ENCODE results near the gene CELF4.

The CELF4 gene

GRCh38 chr18:37307181-37307580, 258.4 kb downstream of the CELF4 start:
- no peak for DNase-seq

- no peak for DNase-seq
These were observed 259.2 kb downstream of the CELF4 start for GRCh38 chr18:37306432-37306831.

- DNase-seq: no peak
These were observed 260.5 kb downstream of the CELF4 start for GRCh38 chr18:37305066-37305465.

DNA sequence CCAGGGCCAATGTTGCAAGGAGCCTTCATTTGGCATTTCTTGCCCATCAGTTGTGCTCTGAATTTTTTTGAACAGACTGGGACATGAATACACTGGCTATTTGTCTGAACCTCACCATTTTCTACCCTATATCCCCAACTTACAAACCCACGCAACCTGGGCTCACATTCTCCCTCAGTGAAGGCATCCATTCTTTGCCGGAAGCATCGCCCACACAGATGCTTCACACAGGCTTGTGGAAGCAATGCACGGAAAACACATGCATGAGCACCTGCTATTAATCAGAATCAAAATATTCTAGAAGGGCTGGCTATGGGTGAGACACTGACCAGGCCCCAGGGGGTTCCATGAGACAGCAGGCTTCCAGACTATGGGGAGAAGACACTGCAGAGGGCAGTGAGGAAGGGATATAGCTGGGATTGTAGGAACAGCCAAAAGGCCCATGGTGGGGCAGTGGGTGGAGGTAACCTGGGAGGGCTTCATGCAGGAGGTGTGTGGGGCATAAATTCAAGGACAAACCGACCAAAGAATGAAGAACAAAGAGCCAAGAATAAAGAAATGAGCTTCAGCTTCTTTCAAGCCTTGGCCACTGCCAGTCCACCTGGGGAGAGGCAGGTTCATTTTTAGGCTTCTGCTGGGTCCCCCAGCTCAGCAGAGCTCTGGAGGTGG, 261.5 kb downstream of the CELF4 start:
- DNase-seq: no peak

DNA sequence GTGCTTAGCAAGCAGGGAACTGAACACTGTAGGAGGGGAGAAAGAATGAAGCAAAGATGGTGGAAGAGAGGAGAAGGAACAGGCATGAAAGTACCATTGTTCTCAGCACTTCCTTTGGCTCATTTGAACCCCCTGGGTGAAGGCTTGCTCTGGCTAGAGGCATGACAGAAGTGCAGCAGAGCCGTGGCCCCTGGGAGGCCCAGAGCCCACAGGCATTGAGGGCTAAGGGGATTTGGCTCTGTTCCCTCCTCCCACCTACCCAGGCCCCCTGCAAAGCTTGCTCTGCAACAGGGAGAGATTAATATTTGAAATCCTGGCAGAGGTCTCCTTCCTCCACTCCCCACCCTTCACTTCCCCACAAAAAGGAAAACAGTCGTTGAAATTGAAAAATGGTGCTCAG, 262.6 kb downstream of the CELF4 start:
- no peak for DNase-seq

GRCh38 chr18:37302519-37302918, 263.1 kb downstream of the CELF4 start:
- DNase-seq: no peak

DNA sequence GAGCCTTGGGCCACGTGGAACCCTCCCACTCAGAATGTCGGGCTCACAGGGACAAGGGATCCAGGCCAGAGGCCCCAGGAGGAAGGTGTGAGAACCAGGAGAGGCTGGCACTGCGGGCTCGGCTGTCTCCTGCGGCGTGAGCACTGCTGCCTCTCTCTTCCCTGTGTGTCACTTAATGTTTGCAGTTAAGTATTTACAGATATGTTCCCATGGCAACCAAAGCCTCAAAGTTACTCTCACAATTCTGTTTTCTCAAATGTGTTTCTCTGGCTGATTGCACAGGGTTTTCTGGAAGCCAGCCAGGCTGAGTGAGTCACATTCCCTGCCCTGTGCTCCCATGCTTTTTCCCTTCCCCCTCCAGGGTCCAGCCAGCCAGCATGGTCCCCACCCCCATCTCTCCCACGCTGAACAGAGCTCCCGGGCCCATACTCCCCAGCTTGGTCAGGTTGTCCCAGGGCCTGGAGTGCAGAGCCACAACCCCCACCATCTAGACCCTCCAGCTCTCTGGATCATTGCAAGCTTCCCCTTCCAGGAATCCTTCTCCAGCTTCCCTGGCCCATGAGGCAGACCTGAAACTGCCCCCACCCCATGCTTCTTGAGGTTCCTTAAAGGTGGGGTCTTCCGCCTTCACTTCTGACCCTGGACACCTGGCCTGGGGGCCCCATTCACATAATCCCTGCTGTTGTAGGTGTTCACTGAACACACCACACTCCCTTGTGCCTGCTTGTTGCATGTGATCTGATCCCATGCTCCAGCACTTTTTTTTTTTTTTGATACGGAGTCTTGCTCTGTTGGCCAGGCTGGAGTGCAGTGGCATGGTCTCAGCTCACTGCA, 265.9 kb downstream of the CELF4 start:
- DNase-seq: peak in 1 of 2 experiments; percentile 13

- no peak for DNase-seq
These were observed 266.8 kb downstream of the CELF4 start for GRCh38 chr18:37298816-37299215.

DNA sequence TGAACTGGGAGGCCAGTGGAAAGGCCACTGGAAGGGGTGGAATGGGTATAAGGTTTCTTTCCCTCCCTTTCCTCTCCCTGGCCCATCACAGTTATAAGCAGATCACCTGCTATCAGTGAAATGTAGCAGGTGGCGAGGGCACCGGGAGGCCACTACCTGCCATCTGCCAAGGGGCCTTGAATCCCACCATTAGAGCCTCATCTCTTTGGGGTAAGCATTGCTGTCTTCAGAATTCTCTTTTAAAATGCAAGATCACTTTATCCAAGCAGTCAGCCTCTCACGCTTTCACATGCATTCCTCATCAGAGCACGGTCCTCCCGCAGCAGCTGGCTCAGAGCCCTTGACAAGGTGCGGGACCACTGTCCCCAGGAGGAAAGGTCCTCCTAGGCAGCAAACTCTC, 268.5 kb downstream of the CELF4 start:
- peak in 1 of 2 experiments; percentile 16 for DNase-seq

DNA sequence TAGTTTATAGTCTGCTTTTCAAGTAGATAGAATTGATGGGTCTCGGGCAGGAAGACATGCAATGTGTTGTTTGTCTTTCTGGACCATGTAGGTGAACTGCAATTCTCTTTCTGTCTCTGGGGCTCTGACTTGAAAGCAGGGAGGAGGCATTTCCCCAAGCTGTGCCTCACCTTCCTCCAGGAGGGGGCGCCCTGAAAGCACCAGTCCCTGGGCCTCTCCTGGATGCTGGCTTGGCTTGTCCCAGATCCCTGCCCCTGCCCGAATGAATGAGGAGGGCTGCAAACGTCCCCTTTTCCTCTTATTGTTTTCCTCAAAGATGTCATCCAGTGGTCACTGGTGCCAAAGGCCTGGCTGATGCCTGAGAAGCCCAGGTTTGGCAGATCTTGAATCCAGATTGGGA, 270.6 kb downstream of the CELF4 start:
- no peak for DNase-seq

GRCh38 chr18:37293359-37293758, 272.2 kb downstream of the CELF4 start:
- no peak for DNase-seq

- no peak for DNase-seq
These were observed 276.2 kb downstream of the CELF4 start for GRCh38 chr18:37289423-37289822.

DNA sequence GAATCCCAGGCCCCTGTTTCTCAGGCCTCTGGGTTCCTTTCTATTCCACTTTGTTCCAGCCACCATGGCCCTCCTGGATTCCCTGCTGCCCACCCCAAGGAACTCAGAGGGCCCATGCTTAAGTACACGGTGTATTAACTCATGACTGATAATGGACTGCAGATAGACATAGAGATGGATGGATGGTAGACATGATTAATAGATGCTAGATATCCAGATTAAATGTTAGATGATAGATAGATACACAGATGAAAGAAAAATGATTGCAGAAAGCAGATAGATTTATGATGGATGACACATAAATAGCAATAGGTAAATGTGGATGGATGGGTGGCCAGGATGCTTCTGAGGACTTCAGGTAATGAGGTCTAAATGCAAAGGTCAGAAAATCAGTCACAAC, 278.0 kb downstream of the CELF4 start:
- no peak for DNase-seq

DNA sequence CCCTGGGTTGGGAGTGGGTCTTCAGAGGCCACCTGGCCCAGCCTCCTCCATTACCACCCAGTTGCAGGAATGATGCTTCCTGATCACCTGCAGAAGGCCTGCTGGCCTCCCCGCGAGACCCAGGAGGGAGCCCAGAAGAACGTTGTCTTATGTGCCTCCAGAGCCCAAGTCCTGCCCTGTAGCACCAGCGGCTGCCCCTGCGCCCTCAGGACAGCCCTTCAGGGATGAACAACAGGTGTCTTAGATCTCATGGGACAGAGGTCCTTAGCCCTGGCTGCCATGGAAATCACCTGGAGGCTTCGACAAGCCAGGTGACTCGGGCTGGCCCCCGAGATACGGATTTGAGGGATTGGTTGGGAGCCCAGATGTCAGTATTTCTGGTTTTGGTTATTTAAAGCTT, 278.8 kb downstream of the CELF4 start:
- no peak for DNase-seq

GRCh38 chr18:37285825-37286224, 279.8 kb downstream of the CELF4 start:
- no peak for DNase-seq

- no peak for DNase-seq
These were observed 281.3 kb downstream of the CELF4 start for GRCh38 chr18:37284260-37284659.

GRCh38 chr18:37282386-37283037, 283.1 kb downstream of the CELF4 start:
- DNase-seq: no peak

GRCh38 chr18:37280701-37281393, 284.8 kb downstream of the CELF4 start:
- DNase-seq: no peak

- DNase-seq: no peak
These were observed 287.8 kb downstream of the CELF4 start for GRCh38 chr18:37277804-37278203.

GRCh38 chr18:37276111-37276890, 289.3 kb downstream of the CELF4 start:
- DNase-seq: no peak

GRCh38 chr18:37275237-37275741, 290.3 kb downstream of the CELF4 start:
- no peak for DNase-seq

Measured in cerebellar nuclear complex (tissue), 1 donor.